Endothelial cell of umbilical vein (primary cell): ENCODE measurements around the gene CNR2. TPM values are rescaled to one million over a fixed set of nuclear protein-coding genes. Genes with fewer than 3 reads are reported as not detected.

Source experiments
- BruUV-seq: library from RNA; stranded (reverse); fragments of 400-500 nt; replicated peaks from 2 replicates; lab custom pipeline; 2021; lab: Mats Ljungman, UMichigan
- CTCF ChIA-PET: fragments of 300-600, 350-600 bp; sonication (Branson Sonifier 250); formaldehyde crosslinking; loops from one replicate; lab custom pipeline; 2021; ENCODE audit warnings: antibody characterized with exemption, inconsistent platforms; lab: Charles Lee
- POLR2A ChIA-PET: fragments of 300-600, 350-600 bp; sonication (Branson Sonifier 250); formaldehyde crosslinking; loops from one replicate; lab custom pipeline; 2021; ENCODE audit warnings: antibody characterized with exemption, inconsistent platforms; lab: Charles Lee
- DNase-seq: peaks from one replicate; pipeline ENCODE4 v3.0.0-alpha.2; 2011; ENCODE audit warnings: low read depth, low spot score
- FAIRE-seq: peaks from 2 replicates; lab custom pipeline; 2011; peaks lifted over from hg19 to GRCh38; lab: Jason Lieb, UNC
- H2AFZ ChIP-seq: 2 replicates; pipeline ENCODE4 v1.6.0; 2012; ENCODE audit warnings: low read depth, low read length, control low read depth, inconsistent platforms
- H3K27ac ChIP-seq: 2 replicates; pipeline ENCODE4 v1.5.1; 2011; ENCODE audit warnings: low read depth, mild to moderate bottlenecking, control low read depth, low read length, moderate library complexity; ENCODE audit not compliant: insufficient read depth
- H3K27me3 ChIP-seq, 2 experiments: 2 replicates each; pipeline versions ENCODE4 v1.6.0 to v1.6.1; 2011; ENCODE audit warnings: low read length in 2 of 2, mixed read lengths in 1 of 2; ENCODE audit not compliant: control insufficient read depth in 2 of 2, insufficient read depth in 2 of 2
- H3K36me3 ChIP-seq, 2 experiments: 2 replicates in 1 of 2; 3 replicates in 1 of 2; pipeline ENCODE4 v1.5.1; 2011; ENCODE audit warnings: low read length in 2 of 2, mild to moderate bottlenecking in 1 of 2, moderate library complexity in 1 of 2; ENCODE audit not compliant: control insufficient read depth in 2 of 2, insufficient read depth in 2 of 2; ENCODE audit errors: extremely low read depth in 1 of 2
- H3K4me1 ChIP-seq: 3 replicates; pipeline ENCODE4 v1.5.1; 2011; ENCODE audit warnings: mild to moderate bottlenecking, low read length; ENCODE audit not compliant: control insufficient read depth, insufficient read depth; ENCODE audit errors: extremely low read depth
- H3K4me2 ChIP-seq: 2 replicates; pipeline ENCODE4 v1.6.1; 2011; ENCODE audit warnings: low read length, control low read depth, mixed read lengths; ENCODE audit not compliant: insufficient read depth
- H3K4me3 ChIP-seq, 3 experiments: fragments of 200-600 bp in 1 of 3; sonication (generic), shearing (Covaris generic) in 1 of 3; replicated peaks in 1 of 3; 2 replicates each; pipeline ENCODE4 v1.5.1; 2011 to 2016; ENCODE audit warnings: control low read depth in 3 of 3, low read length in 3 of 3, mild to moderate bottlenecking in 2 of 3, inconsistent platforms in 1 of 3, low read depth in 1 of 3, moderate library complexity in 1 of 3; ENCODE audit not compliant: insufficient read depth in 1 of 3
- H3K79me2 ChIP-seq: 2 replicates; pipeline ENCODE4 v1.6.0; 2012; ENCODE audit warnings: low read length, inconsistent platforms; ENCODE audit not compliant: control insufficient read depth, insufficient read depth
- H3K9ac ChIP-seq: replicated peaks from 2 replicates; pipeline ENCODE3; 2011; ENCODE audit warnings: low read length, control low read depth; ENCODE audit not compliant: insufficient read depth; ENCODE audit errors: extremely low read depth
- H3K9me1 ChIP-seq: replicated peaks from 3 replicates; pipeline ENCODE4 v1.6.0; 2011; ENCODE audit warnings: mild to moderate bottlenecking, low read length; ENCODE audit not compliant: control insufficient read depth, insufficient read depth; ENCODE audit errors: extremely low read depth
- H3K9me3 ChIP-seq: replicated peaks from 2 replicates; pipeline ENCODE4 v1.5.1; 2012; ENCODE audit warnings: low read length, inconsistent platforms; ENCODE audit not compliant: control insufficient read depth, insufficient read depth
- H4K20me1 ChIP-seq: replicated peaks from 2 replicates; pipeline ENCODE3; 2011; ENCODE audit warnings: mild to moderate bottlenecking, low read length; ENCODE audit not compliant: control insufficient read depth, insufficient read depth; ENCODE audit errors: extremely low read depth
- EZH2 ChIP-seq: IDR thresholded peaks from 2 replicates; pipeline ENCODE4 v1.6.1; 2012; ENCODE audit warnings: borderline replicate concordance, low read depth, mild to moderate bottlenecking, moderate library complexity, low read length, inconsistent platforms; ENCODE audit not compliant: severe bottlenecking
- FOS ChIP-seq: IDR thresholded peaks from 2 replicates; pipeline ENCODE4 v1.6.1; 2011; ENCODE audit warnings: mild to moderate bottlenecking, low read length, moderate library complexity, borderline replicate concordance; ENCODE audit not compliant: insufficient read depth
- GATA2 ChIP-seq: IDR thresholded peaks from 2 replicates; pipeline ENCODE4 v1.7.0; 2011; ENCODE audit warnings: low read depth, mild to moderate bottlenecking, moderate library complexity, mixed read lengths, low read length; ENCODE audit not compliant: insufficient read length, insufficient read depth
- JUN ChIP-seq: IDR thresholded peaks from 2 replicates; pipeline ENCODE4 v1.6.1; 2011; ENCODE audit warnings: borderline replicate concordance, low read depth; ENCODE audit not compliant: insufficient read length, insufficient read depth
- MYC ChIP-seq: IDR thresholded peaks from one replicate; pipeline ENCODE4 v1.6.1; 2011; ENCODE audit warnings: mild to moderate bottlenecking, low read depth, low read length
- POLR2A ChIP-seq: IDR thresholded peaks from 2 replicates; pipeline ENCODE4 v1.6.1; 2012; ENCODE audit warnings: low read depth, mild to moderate bottlenecking, control low read depth, low read length
- POLR2AphosphoS5 ChIP-seq: IDR thresholded peaks from 2 replicates; pipeline ENCODE4 v1.6.1; 2012; ENCODE audit warnings: low read depth, mild to moderate bottlenecking, control low read depth, low read length, moderate library complexity; ENCODE audit not compliant: insufficient read depth
- dilution Hi-C: fragments of 300-500 bp; cut with MboI; formaldehyde crosslinking; loops from one replicate; pipeline ENCODE4 v1.15.0; 2019; ENCODE audit warnings: low sequenced_read_pairs; ENCODE audit not compliant: extremely low pct_ligation_motif_present
- intact Hi-C: fragments of 100-400 bp; cut with micrococcal nuclease; formaldehyde crosslinking; loops from one replicate; pipeline ENCODE4 v1.10.0; 2022
- polyA plus RNA-seq, 4 experiments: library from polyadenylated mRNA; depleted of rRNA in 3 of 4; stranded (reverse) in 3 of 4; unstranded in 1 of 4; fragments of >200 nt; gene quantifications; 2 replicates each; pipeline versions ENCODE4 v1.2.1 to v1.2.3, GENCODE V29; 2011 to 2012; ENCODE audit warnings: missing spikeins in 1 of 4
- total RNA-seq: library from RNA; stranded (reverse); gene quantifications from 2 replicates; pipeline ENCODE4 v1.2.3, GENCODE V29; 2021
- TF ChIP-seq, protein P1 (sequence below), 2 donors: IDR thresholded peaks; 1 replicate in 1 of 2; 2 replicates in 1 of 2; pipeline ENCODE4 v1.5.1; 2011; ENCODE audit warnings: low read length in 2 of 2, mild to moderate bottlenecking in 2 of 2, moderate library complexity in 2 of 2, control low read depth in 1 of 2, inconsistent platforms in 1 of 2, low read depth in 1 of 2; ENCODE audit not compliant: insufficient read depth in 1 of 2; ENCODE audit errors: extremely low read depth in 1 of 2
- TF ChIP-seq, protein P2 (sequence below): IDR thresholded peaks from 2 replicates; pipeline ENCODE4 v1.6.1; 2011; ENCODE audit not compliant: insufficient read depth, insufficient read length

Gene CNR2
- total and polyA plus RNA-seq, 2 donors (not counting 3 experiments of a cell fraction or from before 2014, with no cell fraction given), result not detected

DNA sequence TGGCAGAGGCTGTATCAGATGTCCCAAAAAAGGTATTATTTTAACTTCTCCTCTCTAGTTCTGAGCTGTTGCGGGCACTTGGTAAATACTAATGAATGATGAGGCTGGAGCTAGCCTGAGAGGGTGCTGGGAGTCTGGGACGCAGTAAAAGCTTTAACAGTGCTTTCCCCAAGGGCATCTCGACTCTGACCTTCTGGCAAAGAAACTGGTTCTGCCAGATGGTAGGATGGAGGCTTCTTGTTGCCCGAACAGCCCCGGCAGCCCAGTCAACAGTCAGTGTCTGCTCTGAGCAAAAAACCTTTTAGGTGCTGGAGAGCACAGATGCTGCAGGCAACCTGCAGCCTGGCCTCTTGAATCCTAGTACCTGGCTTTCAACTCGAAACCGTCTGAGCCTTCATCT lies 43.9 kb upstream of the CNR2 start:
- DNase-seq, result no peak
- H3K9me1 ChIP-seq, result no peaks in the 10 kb centered on the region
- CTCF ChIA-PET, result interaction anchor here (1.4 to 5.8 kb wide), 2 partner anchors 23 to 71 kb away, joined by 4 to 30 read pairs; partner anchors contain the start of gene SRSF10
- no TSS peak for BruUV-seq
- H3K36me3 ChIP-seq, result no peaks in the 10 kb centered on the region
- H2AFZ ChIP-seq, result no peak overlapping the region
- POLR2A ChIA-PET, result no interaction called here
- intact Hi-C loops, result loop anchor here (5.0 kb wide), 4 partner anchors 130 to 765 kb away; partner anchors contain the start of genes HMGCL and MYOM3
- no peak for FAIRE-seq
- no peaks in the 10 kb centered on the region for H3K9me3 ChIP-seq
- H3K4me2 ChIP-seq, result no peak overlapping the region
- dilution Hi-C loops, result no loop called here
- H3K27me3 ChIP-seq, result no peaks in the 10 kb centered on the region
- TF ChIP-seq FOS, result no peak
- no peak for TF ChIP-seq JUN
- no peak for TF ChIP-seq POLR2A
- no peak for TF ChIP-seq MYC
- TF ChIP-seq POLR2AphosphoS5, result no peak
- no peak for TF ChIP-seq GATA2
- TF ChIP-seq, protein P1, sequence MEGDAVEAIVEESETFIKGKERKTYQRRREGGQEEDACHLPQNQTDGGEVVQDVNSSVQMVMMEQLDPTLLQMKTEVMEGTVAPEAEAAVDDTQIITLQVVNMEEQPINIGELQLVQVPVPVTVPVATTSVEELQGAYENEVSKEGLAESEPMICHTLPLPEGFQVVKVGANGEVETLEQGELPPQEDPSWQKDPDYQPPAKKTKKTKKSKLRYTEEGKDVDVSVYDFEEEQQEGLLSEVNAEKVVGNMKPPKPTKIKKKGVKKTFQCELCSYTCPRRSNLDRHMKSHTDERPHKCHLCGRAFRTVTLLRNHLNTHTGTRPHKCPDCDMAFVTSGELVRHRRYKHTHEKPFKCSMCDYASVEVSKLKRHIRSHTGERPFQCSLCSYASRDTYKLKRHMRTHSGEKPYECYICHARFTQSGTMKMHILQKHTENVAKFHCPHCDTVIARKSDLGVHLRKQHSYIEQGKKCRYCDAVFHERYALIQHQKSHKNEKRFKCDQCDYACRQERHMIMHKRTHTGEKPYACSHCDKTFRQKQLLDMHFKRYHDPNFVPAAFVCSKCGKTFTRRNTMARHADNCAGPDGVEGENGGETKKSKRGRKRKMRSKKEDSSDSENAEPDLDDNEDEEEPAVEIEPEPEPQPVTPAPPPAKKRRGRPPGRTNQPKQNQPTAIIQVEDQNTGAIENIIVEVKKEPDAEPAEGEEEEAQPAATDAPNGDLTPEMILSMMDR (IDR thresholded peaks at IDR 0.05; ENCODE audit: extremely low read depth in 1 of 2, insufficient read depth in 1 of 2, low read depth in 1 of 2, low read length in 2 of 2), result no peak
- TF ChIP-seq, protein P2, sequence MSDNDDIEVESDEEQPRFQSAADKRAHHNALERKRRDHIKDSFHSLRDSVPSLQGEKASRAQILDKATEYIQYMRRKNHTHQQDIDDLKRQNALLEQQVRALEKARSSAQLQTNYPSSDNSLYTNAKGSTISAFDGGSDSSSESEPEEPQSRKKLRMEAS, result no peak
- no peak for TF ChIP-seq EZH2
- H3K27ac ChIP-seq, result no peak overlapping the region
- H3K79me2 ChIP-seq, result peaks cover 24% of the 10 kb centered on the region
- peaks cover 26% of the 10 kb centered on the region for H3K4me1 ChIP-seq
- H4K20me1 ChIP-seq, result no peaks in the 10 kb centered on the region
- H3K9ac ChIP-seq, result no peak overlapping the region
- H3K4me3 ChIP-seq, result no peak overlapping the region
